DMS 273 (cell line): ENCODE data around the gene CLASP2.
A peak's percentile ranks its signal among the peaks of the same experiment; 100 is the strongest.
"Not testable (repeated sequence)": the region's sequence is repeated elsewhere in the genome, so short reads cannot be mapped to it uniquely, and the experiment has no call there.

Experiments
- DNase-seq: peaks from one replicate; lab custom pipeline; 2025; ENCODE audit not compliant: unreplicated experiment; lab: John Stamatoyannopoulos, UW

The CLASP2 gene

GRCh38 chr3:33690341-33690740 is 27.7 kb downstream of the CLASP2 start:
- no peak for DNase-seq

- no peak for DNase-seq
Observed at GRCh38 chr3:33687406-33688010, 30.5 kb downstream of the CLASP2 start.

- no peak for DNase-seq
Observed at GRCh38 chr3:33682770-33683169, 35.3 kb downstream of the CLASP2 start.

GRCh38 chr3:33681667-33682066 is 36.4 kb downstream of the CLASP2 start:
- no peak for DNase-seq

DNA sequence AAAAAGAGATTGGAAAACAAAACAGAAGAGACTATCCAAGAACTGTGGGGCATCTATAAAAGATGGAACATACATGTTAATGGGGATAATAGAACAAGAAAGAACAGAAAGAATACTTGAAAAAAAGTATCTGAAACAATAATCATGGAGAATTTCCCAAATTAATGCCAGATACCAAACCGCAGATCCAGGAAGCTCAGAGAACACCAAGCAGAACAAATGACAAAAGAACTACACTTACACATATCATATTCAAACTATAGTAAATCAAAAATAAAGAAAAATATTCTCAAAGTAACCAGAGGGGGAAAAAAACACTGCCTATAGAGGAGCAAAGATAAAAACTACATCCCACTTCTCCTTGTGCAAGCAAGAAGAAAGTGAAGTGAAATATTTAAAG is 40.0 kb downstream of the CLASP2 start:
- DNase-seq, result no peak

- DNase-seq, result not testable (repeated sequence)
Observed at GRCh38 chr3:33673436-33673835, 44.6 kb downstream of the CLASP2 start.

- DNase-seq, result no peak
Observed at GRCh38 chr3:33668618-33669017, 49.4 kb downstream of the CLASP2 start.

DNA sequence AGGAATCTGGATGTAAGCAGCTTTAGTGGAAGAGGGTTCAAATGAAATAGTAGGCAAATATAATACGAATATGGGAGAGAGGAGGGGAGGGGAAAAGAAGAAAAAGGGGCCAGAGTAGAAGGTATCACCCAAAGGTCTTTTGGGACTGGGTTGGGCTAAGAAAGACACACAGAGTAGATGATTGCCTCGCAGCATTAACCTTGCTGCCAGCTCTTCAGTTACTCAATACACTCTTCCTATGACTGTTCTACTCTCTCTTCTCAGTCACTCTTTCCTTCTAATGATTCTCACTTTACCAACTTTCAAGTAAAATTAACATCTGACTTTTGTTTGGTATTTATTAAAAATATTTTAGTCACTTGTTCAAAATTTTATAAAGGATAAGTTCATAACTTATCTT is 52.8 kb downstream of the CLASP2 start:
- no peak for DNase-seq

DNA sequence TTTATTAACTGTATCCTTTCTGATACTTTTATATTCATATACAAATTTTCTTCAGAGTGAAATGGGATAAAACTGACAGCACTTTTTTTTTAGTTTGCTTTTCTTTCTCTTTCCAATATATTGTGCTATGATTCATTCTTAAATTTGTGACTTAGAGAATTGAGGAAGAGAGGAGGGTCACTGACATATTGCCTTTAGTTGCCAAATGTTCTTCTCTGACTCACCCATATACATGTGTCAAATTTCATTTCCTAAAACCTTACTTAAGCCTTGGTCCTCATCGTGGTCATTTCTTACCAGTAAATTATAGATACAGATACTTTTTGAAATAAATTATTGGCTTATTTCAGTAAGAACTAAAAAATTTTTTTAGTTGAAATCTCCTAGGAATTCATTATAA is 53.9 kb downstream of the CLASP2 start:
- DNase-seq, result peak; percentile 10

- DNase-seq, result no peak
Observed at GRCh38 chr3:33663042-33663441, 55.0 kb downstream of the CLASP2 start.

DNA sequence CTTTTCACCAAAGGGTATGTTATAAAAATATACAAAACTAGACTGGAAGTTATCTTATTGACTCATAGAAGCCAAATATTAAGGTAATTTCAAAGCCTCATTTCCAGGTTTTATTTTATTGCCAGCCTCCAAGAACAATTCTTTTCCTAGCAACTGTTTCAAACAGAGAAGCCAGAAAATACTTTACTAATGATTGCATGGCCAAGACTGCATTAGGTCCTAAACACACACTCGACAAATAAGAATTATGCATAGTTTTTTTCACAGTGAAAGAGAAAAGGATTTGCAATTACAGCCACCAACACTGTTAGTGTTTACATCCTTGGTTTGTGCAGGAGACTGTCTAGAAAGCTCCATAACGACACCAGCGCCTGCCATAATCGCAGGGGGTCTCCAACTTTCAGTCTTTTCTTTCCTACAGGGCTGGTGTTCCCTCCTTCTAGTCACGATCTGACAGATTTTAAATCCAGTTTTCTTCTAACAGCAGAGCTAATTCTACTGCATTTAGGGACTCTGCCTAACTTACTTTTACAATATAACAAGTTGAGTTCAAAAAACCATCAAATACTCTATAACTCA is 58.1 kb downstream of the CLASP2 start:
- DNase-seq, result peak; percentile 22

GRCh38 chr3:33658991-33659848 is 58.8 kb downstream of the CLASP2 start:
- peak; percentile 92 for DNase-seq

DNA sequence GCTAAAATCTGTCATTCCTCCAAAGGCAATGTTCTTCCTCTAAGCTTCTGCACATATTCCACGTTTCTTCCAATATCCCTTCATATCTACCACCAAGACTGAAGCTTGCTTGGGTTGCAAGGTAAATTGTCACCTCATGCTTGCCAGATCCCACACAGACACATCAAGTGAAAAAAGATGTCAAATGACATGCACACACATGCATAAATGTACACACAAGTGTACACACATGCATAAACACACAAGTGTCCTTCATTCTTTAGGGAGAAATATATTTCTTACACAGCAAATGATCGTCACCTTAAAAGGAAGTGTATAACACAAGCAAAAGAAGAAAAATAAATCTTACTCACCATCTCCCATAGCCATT is 59.4 kb downstream of the CLASP2 start:
- DNase-seq, result peak; percentile 31

- no peak for DNase-seq
Observed at GRCh38 chr3:33658039-33658438, 60.0 kb downstream of the CLASP2 start.

GRCh38 chr3:33652736-33653135 is 65.3 kb downstream of the CLASP2 start:
- no peak for DNase-seq

DNA sequence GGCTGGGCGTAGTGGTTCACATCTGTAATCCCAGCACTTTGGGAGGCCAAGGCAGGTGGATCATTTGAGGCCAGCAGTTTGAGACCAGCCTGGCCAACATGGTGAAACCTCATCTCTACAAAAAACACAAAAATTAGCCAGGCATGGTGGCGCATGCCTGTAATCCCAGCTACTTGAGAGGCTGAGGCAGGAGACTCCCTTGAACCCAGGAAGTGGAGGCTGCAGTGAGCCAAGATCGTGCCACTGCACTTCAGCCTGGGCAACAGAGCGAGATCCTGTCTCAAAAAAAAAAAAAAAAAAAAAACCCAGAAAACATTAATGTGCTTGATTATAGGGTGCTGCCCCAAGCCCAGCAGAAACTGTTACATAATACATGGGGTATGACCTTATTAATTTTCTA is 67.0 kb downstream of the CLASP2 start:
- DNase-seq, result not testable (repeated sequence)

DNA sequence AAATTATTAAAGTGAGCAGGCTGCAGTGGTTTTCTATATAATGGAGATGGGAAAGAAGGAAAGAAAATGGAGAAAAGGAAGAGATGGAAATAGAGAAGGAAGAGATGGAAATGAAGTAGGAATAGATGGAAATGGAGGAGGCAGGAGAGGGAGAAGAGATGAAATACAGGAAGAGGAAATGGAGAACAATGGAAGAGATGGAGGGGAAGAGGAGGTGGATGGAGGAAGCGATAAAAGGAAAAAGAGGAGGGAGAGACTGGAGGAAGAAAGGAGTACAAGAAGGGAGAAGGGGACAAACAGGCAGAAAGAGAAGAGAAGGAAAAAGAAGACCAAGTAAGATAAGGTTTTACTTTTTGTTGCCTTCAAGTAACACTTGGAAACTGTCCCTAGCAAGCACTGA is 67.6 kb downstream of the CLASP2 start:
- DNase-seq, result no peak

- DNase-seq, result no peak
Observed at GRCh38 chr3:33648793-33649192, 69.3 kb downstream of the CLASP2 start.

DNA sequence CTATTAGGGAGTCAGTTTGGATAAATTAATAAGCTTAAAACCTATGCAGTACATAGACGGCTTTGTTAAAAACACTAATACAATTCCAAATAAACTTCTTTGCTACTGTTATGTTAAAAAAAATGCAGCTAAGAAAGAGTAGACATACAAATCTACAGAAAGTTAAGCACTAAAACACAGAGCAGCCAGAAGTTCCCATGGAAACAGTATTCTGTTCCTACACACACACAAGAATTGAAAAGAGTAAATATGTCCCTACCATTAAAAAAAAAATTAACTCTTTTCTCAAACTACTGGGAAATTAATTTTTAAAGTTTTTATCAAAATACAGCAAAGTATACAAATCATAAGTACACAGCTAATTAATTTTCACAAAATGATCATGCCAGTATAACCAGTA is 71.6 kb downstream of the CLASP2 start:
- no peak for DNase-seq

DNA sequence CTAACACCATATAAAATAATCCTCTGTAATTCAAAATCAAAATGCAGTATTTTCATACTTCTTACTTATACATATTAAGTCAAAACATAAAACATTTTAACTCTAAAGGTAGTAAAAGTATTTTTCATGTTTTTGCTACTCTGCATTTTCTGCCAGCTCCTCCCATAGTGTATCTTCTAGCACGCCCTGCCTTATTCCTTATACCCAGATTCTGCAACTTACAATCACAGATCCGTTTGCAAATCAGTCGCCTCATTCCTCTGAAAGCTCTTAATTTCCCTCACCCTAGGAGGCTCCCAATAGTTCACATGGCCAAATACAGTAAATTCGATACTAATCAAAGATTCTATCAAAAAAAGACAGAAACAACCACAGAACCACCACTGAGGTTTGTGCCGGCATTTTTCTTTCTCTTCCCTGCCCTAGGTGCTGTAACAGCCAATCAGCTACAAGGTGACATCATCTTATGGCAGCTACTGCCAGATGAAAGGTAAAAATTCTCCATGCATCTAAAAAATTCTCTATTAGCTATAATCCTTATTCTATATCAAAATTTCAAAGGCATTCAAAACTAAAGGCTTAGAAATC is 72.9 kb downstream of the CLASP2 start:
- peak; percentile 44 for DNase-seq

GRCh38 chr3:33644582-33644981 is 73.5 kb downstream of the CLASP2 start:
- no peak for DNase-seq

GRCh38 chr3:33642806-33643205 is 75.2 kb downstream of the CLASP2 start:
- no peak for DNase-seq
